GM19395 (cell line): ENCODE data around the gene NEU1.

Experiments
- ATAC-seq: cut with Tn5 transposase; IDR thresholded peaks from one replicate; pipeline ENCODE4 v1.9.1; 2021; ENCODE audit warnings: mild to moderate bottlenecking, moderate library complexity; ENCODE audit not compliant: unreplicated experiment

Gene NEU1

GRCh38 chr6:31896856-31897611, 34.4 kb upstream of the NEU1 start:
- no peak for ATAC-seq

- ATAC-seq, result no peak
These were observed 33.9 kb upstream of the NEU1 start for GRCh38 chr6:31896493-31896855.

- ATAC-seq, result no peak
These were observed 30.2 kb upstream of the NEU1 start for GRCh38 chr6:31892821-31893220.

GRCh38 chr6:31889331-31889972, 26.8 kb upstream of the NEU1 start:
- ATAC-seq, result no peak

GRCh38 chr6:31888276-31889258, 25.9 kb upstream of the NEU1 start:
- ATAC-seq, result no peak

GRCh38 chr6:31887173-31888007, 24.8 kb upstream of the NEU1 start:
- ATAC-seq, result no peak

GRCh38 chr6:31886541-31886991, 23.9 kb upstream of the NEU1 start:
- ATAC-seq, result no peak

GRCh38 chr6:31884528-31885035, 22.0 kb upstream of the NEU1 start:
- no peak for ATAC-seq

GRCh38 chr6:31883676-31884075, 21.1 kb upstream of the NEU1 start:
- no peak for ATAC-seq

- no peak for ATAC-seq
These were observed 19.7 kb upstream of the NEU1 start for GRCh38 chr6:31882344-31882743.

GRCh38 chr6:31881136-31881859, 18.7 kb upstream of the NEU1 start:
- no peak for ATAC-seq

GRCh38 chr6:31880616-31881015, 18.0 kb upstream of the NEU1 start:
- ATAC-seq, result no peak

- no peak for ATAC-seq
These were observed 17.3 kb upstream of the NEU1 start for GRCh38 chr6:31879901-31880300.

- ATAC-seq, result no peak
These were observed 16.5 kb upstream of the NEU1 start for GRCh38 chr6:31879143-31879542.

- no peak for ATAC-seq
These were observed 16.1 kb upstream of the NEU1 start, which contains the start of gene SLC44A4 for GRCh38 chr6:31878726-31879125. Gene SLC44A4 (minus strand): TSS chr6:31878997. CDS start chr6:31878980, 17 bp downstream.

GRCh38 chr6:31878222-31878621, 15.6 kb upstream of the NEU1 start:
- ATAC-seq, result no peak

GRCh38 chr6:31877651-31878161, 15.1 kb upstream of the NEU1 start:
- no peak for ATAC-seq

GRCh38 chr6:31877125-31877650, 14.6 kb upstream of the NEU1 start:
- no peak for ATAC-seq

GRCh38 chr6:31876357-31876756, 13.7 kb upstream of the NEU1 start:
- ATAC-seq, result no peak
